ENCODE data around the gene MINDY4. TPM values are rescaled to one million over a fixed set of nuclear protein-coding genes. Genes with fewer than 3 reads are reported as not detected.

Gene MINDY4
- total RNA-seq, 1 donor from 2014 or later: 2.0 TPM

DNA sequence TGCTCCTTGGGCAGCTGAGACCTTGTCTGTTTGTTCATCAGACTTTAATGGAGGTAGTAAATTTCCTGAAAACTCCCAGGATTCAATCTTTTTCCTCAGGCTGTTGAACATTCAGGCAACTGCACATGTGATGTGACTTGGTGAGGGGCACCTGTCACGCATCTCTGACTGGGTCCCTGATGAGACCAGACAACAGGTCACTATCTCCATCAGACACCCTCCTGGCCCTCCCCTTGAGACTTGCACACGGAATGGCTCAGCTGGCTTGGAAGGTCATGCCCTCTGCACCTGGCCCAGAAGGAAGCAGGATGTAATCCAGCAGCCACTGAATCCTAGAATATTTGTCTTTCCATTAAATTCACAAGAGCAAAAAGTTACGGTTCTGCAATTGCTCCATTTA, 156.3 kb downstream of the MINDY4 start:
- DNase-seq (ENCODE audit: low read depth): no peak

DNA sequence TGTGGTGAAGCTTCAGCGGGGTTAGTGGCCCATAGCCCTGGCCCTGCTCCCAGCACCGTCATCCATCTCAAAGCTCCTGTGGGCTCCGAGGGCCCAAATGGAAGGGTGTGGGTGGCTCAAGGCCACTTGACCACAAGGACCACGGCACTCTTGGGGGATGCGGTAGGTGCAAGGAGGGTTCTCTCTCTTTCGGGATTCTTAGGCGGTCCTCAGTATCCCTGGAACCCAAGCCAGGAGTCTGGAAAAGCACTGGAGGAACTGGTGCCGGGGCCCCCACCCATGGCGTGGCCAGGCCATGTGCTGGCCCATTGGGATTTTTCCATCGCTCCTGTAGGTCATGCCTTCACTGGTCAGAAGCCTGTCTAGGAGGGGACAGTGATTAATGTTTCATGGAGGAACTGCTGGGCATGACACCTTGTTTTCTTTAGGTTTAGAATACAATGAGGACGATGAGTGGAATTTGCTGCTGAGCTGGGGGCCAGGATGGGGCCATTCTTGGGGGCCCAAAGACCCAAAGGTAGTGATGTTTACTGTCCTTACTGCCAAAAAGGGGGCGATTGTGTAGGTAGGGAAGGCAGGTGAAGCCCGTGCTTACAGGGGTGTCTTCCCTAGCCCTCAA, 157.1 kb downstream of the MINDY4 start:
- peak; percentile 22 for DNase-seq (ENCODE audit: low read depth)

DNA sequence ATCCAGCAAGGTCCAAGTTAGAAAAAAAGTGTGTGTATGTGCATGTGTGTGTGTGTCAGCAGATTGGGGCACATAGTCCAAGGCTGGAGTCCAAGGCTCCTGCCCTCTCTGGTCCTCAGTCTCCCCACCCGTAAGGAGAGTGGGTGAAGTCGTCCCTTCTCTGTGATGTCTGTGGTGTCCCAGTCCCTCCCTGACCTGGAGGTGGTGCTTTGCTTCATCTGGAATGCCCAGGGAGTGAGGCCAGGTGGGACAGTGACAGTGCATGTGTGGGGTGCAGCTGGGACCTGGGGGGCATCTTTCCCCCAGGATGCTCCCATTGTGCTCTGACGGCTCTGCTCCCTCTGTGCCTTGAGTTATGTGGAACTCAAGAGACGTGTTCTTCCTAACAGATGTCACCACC, 158.5 kb downstream of the MINDY4 start:
- DNase-seq (ENCODE audit: low read depth): no peak

DNA sequence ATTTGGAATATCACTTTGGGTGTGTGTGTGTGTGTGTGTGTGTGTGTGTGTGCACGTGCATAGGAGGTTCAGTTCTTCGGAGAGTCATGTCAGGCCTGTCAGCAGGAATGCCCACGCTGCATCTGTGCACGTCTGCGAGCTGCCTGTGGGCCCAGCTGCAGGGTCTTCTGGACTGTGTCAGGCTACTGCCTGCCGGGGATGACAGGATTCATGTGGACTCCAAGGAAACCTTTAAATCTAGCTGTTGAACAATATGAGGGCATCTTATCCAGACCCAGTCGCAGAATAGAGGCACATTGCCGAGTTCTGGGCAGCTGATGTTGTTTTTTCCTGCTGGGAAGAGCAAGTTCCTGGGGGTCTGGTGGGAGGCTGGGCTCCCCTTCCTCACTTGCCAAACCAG, 159.4 kb downstream of the MINDY4 start:
- DNase-seq (ENCODE audit: low read depth): no peak

DNA sequence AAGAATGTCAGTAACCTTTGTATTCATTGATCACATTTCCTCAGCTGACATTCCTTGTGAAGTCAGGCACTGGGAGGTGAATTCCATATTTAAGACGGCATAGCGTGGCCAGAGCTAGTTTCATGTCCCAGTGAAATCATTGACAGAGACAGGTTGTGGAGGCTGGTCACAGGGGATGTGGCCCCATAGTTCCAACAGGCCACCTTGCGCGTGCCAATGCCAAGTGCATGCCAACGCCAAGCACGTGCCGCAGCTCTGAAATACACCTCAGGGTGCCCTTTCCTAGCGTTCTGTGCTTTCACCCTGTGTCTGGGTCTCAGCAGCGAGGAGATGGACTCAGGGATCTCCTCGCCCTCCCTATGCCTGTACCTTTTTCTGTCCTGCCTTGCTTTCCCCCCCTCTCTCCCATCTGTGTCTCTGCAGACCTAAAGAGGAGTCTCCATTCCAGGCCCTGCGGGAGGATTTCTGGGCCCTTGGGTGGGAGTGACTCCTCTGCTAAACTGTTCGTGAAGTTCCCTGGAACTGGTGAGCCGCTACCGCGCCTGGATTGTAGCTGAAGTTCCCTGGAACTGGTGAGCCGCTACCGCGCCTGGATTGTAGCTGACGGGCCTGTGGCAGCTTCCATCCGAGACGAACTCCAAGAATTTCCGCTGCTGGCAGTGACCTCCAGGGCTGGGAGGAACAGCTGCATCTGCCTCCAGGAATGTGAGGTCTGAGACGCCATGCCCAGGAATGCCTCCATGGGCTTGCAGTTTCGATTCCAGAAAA, 160.1 kb downstream of the MINDY4 start:
- DNase-seq (ENCODE audit: low read depth): peak; percentile 97

DNA sequence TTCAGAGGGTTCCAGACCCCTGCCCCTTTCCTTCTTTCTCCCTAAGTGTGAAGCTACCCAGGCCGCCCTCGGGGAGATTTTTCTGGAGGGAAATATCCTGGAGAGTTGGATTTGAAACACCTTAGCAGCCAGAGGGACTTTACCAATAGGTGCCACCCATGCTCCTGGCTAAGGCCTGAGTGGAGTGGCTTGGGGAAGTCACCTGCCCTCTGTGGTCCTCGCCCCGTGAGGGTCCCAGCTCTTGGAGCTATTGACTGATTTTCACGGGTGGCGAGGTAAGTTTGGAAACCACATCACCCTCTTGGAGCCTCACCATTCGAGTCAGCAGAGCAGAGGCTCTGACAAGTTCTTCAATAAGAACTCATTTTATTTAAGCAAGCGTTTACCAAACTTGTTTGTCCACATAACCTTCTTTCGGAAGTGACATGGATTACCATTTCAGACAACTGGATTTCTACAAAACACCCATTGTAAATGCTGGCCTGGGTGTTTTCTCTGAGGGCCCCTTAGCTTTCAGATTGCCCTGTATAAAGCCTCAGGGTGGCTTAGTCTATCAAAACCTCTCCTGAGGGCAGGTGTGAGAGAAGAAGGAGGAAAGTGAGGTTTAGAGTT, 160.8 kb downstream of the MINDY4 start:
- peak; percentile 61 for DNase-seq (ENCODE audit: low read depth)

DNA sequence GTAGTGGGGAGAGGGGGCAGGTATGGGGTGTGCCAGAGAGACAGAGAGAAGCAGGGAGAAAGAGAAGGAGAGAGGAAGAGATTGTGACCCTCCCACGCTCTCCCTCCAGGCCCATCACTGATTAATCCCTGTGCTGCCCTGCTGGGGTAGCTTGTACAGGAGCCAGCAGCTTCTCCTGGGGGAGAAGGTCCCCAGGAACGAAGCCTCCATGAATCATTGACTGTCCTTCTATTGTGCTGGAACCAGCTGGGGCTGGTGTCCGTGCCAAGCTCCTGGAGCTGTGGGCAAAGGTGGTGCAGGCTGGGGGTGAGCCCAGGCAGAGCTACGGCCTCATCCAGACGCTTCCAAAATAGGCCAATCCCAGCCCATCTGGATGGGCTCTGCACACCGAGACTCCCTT, 161.3 kb downstream of the MINDY4 start:
- DNase-seq (ENCODE audit: low read depth): peak; percentile 22

DNA sequence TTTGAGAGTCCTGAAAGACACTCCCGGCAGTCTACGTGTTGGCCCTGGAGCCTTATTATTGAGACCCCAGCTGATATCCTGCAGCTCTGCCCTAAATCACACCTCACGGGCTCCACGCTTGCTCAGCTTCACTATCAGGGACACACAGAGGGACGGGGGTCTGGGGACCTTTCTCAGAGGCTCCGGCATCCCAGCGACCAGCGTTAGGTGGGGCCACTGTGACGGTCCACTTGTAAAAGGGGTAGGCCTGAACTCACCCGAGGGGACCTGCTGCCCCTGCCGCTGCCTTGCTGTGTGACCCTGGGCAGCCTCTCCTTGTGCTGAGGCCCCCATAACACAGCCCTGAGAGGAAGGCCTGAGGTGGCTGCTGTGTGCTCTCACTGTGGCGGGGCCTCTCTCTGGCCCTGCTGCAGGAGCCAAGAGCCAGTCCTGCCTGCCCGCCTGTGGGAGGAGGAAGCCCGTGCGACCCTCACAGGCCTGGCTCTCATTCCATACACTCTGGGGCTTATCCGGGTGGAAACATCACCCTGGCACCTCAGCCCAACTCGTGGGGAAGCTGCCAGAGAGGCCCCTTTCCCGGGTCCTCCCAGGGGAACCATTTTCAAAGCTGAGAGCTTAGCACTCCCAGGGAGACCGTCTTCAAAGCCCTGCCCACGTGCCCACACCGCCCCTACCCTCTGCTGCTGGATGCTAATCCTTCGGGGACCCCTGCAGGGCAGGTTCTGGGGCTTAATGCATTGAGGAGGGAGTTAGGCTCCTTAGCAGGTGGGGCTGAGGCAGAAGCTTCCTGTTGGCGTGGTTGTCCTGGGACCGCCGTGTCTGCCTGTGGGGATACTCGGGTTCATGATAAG, 162.1 kb downstream of the MINDY4 start:
- no peak for DNase-seq (ENCODE audit: low read depth)

DNA sequence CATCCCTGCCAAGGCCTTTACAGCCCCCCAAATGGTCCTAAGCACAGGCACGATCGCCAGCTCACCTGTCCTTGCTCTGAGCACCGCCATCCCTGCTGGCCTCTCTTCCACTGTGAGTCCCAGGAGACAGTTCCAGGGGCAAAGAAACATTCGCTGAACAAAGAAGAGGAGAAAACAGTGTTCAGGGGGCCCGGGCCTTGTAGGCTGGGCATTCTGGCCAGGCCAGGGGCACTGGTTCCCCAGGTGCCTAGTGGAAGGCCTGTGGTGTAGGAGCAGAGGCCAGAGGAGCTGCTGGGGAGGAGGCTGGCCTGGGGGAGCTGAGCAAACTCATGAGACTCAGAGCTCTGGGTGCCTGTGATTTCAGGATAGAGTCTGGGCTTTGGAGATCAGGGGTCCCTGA, 163.0 kb downstream of the MINDY4 start:
- DNase-seq (ENCODE audit: low read depth): no peak

DNA sequence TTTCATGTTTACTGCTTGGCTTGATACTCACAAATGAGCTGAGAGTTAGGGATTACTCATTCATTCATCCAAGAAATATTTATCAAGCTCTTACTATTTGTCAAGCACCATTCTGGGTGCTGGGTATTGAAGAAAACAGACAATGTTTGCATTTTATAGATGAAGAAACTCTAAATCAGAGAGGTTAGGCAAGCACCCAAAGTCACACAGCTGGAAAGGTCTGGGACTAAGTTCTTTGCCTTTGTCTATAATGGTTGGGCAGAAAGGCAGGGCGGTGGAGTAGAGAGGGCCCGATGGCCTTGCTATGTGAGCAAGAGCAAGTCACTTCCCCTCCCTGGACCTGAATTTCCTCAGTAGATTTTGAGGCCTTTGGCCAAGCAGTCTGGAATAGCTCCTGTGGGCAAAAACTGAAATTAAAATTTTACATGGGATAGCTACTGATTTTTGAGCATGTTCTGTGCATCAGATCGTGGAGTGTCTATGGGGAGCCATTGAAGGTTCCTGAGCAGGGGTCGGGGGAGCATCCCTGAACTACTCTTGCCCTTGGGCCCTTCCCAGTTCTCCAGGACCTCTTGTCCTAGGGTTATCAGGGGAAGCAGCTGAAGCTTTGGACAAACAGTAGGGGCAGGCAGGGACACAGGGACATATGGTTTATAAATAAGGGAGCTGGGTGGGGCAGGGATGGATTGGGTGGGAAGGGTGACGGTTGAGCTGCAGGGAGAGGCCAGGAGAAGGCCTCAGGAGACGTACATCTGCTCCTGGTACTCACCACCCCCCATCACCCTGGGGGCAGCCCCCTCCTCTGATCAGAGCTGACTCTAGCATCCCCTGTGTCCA, 163.7 kb downstream of the MINDY4 start:
- DNase-seq (ENCODE audit: low read depth): no peak

DNA sequence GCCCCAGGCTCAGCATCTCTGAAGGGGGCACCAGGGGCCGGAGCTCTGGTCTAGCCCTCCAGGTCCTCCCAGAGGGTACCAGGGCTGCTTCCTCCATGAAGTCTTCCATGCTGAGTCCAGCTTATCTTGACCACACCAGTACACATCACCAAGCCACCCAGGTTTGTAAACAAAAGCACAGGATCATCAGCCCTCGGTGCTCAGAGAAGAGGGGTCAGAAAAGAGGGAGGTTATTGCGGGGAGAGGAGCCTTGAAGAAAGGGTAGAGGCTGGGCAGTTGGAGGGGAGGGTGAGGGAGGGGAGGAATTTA, 164.3 kb downstream of the MINDY4 start:
- DNase-seq (ENCODE audit: low read depth): no peak

DNA sequence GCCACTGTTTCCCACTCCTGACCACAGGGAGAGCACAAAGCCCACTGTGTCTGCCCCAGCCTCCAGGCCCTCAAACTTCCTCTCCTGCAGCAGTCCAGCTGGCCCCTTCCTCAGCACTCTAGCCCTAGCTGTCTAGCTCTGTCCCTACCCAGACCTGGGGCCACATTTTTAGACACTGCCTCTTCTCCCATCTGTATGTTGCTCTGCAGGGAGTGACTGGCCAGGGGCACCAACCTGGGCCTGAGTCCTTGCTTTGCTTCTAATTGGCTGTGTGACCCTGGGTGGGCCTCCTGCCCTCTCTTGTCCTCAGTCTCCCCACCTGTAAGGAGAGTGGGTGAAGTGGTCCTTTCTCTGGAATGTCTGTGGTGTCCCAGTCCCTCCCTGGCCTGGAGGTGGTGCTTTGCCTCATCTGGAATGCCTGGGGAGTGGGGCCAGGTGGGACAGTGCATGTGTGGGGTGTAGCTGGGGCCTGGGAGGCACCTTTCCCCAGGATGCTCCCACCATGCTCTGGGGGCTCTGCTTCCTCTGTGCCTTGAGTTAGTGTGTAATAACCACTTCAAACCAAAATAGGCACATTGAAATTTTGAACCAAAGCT, 165.5 kb downstream of the MINDY4 start:
- DNase-seq (ENCODE audit: low read depth): no peak

DNA sequence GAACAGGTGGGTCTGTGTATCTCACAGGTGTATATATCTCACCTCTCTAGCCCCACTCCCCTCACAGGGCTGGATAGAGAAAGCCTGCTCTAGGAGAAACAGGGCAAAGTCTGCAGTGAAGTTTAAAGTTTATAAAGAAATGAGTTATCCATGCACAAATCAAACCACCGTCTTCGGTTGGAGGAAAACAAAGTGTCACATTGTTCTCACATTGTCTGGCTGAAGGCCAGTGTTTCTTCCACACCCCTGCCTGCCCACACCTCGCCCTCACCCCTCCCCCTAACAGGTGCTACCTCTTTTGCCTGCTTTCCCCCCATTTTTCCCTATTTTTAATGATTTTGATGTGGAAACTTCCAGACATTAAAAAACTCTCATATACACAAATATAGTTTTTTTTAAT, 166.2 kb downstream of the MINDY4 start:
- DNase-seq (ENCODE audit: low read depth): no peak

DNA sequence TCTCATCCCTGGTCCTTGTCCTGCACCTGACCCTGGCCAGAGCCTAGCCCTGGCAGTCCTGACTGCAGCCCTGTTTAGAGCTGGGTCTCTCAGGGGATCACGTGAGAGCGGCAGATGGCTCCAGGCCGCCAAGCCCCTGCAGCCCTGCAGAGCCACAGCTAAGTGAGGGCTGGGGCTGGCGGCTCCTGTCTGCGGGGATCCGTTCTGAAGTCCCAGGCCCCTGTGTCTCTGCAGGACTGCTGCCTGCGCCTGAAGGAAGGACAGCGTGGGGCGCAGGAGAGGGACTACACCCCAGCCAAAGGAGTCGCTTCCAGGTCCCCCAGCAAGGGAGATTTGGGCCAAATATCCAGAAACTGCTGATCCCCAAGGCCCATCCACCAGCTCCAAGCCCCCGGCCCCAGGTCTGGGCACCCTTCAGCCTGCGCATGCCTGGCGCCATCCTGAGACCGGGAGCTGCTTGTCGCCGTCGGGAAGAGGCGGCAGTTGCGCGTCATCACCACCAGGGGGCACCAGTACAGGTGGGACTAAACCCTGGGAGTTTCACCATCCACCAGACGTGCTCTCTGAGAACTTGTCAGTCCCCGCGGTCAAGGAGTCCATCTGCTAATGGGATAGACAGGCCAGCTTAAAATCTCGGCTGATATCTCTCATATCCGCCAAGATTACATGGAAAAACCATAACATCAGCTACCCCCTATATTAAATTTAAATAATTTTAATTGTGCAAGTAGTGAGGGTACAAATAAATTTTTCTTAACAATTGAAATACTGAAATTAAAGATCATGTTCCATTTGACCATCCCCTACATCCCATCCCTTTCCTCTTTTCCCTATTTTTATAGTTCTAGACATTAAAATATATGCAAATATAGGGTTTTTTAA, 167.5 kb downstream of the MINDY4 start:
- peak; percentile 80 for DNase-seq (ENCODE audit: low read depth)

DNA sequence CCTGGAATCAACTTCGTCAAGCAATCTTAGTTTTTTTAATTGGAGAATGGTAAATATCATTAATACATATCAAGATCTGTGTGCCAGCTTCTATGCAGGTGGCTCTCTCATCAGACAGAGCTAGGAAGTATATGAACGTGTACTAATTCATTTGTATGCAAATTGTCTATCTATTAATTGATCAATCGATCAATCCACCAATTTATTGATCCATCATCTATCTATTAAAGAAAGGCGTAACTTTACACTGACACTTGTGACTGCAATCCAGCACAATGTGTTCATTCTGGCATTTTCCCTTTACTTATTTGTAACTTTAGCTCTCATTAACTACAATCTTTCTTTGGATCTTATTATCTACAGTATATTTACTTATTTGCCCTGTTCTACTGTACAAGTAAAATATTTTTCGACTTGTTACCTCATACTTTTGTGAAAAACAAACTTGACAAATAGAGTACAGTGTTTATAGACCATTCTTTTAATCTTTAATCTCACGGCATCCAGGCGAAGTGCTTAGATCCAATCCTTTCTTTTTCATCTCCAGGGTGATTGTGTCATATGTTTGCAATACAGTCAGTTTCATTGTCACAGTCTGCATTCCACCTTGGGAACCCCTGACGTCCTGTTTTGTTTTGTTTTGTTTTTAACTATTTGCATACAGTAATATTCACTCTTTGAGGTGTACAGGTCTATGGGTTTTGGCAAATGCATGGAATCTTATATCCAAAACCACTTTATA, 170.5 kb downstream of the MINDY4 start:
- no peak for DNase-seq (ENCODE audit: low read depth)
